SU-DHL-6 (cell line): ENCODE data around the gene BCL2.

Source experiments
- H2AFZ ChIP-seq: fragments of 200-600 bp; sonication (generic); 2 replicates; pipeline ENCODE4 v1.6.1; 2014; ENCODE audit warnings: low read depth, mild to moderate bottlenecking, moderate library complexity, mixed read lengths, antibody characterized with exemption, low read length; ENCODE audit not compliant: severe bottlenecking
- H3F3A ChIP-seq: fragments of 200-600 bp; shearing (Covaris generic); 2 replicates; pipeline ENCODE4 v1.6.0; 2016; ENCODE audit warnings: antibody characterized with exemption, mild to moderate bottlenecking; ENCODE audit not compliant: insufficient read depth
- H3K27ac ChIP-seq: fragments of 200-600 bp; sonication (generic); 2 replicates; pipeline ENCODE4 v1.5.1; 2016; ENCODE audit warnings: low read depth, mild to moderate bottlenecking, low read length, moderate library complexity, mixed read lengths
- H3K27me3 ChIP-seq: fragments of 200-600 bp; sonication (generic), shearing (Covaris generic); 2 replicates; pipeline ENCODE4 v1.6.0; 2014; ENCODE audit warnings: mild to moderate bottlenecking, low read length
- H3K36me3 ChIP-seq: fragments of 200-600 bp; sonication (generic); 2 replicates; pipeline ENCODE4 v1.6.1; 2014; ENCODE audit warnings: mild to moderate bottlenecking, low read length, mixed read lengths
- H3K4me2 ChIP-seq: fragments of 300-600, 200-600 bp; shearing (Covaris generic), sonication (generic); 2 replicates; pipeline ENCODE4 v1.6.0; 2014; ENCODE audit warnings: low read length, low read depth, mild to moderate bottlenecking; ENCODE audit not compliant: poor library complexity, severe bottlenecking
- H3K4me3 ChIP-seq: fragments of 200-600 bp; sonication (generic); 2 replicates; pipeline ENCODE4 v1.5.1; 2014; ENCODE audit warnings: antibody characterized with exemption, low read length, mild to moderate bottlenecking, mixed read lengths; ENCODE audit not compliant: insufficient read depth, poor library complexity, severe bottlenecking
- H3K79me2 ChIP-seq: fragments of 200-600 bp; sonication (generic); 2 replicates; pipeline ENCODE4 v1.6.1; 2014; ENCODE audit warnings: mild to moderate bottlenecking, low read length, moderate library complexity; ENCODE audit not compliant: insufficient read depth
- H3K9ac ChIP-seq: fragments of 200-600 bp; sonication (generic); 2 replicates; pipeline ENCODE4 v1.7.0; 2014; ENCODE audit warnings: mild to moderate bottlenecking, low read length
- H3K9me2 ChIP-seq: fragments of 200-600 bp; sonication (generic); replicated peaks from 2 replicates; pipeline ENCODE4 v1.6.1; 2014; ENCODE audit warnings: low read length; ENCODE audit not compliant: insufficient read depth
- H3K9me3 ChIP-seq: fragments of 200-600 bp; sonication (generic); 2 replicates; pipeline ENCODE4 v1.6.1; 2014; ENCODE audit warnings: low read length, mixed read lengths; ENCODE audit not compliant: insufficient read depth
- H4K20me1 ChIP-seq: fragments of 200-600 bp; sonication (generic); 2 replicates; pipeline ENCODE4 v1.6.1; 2014; ENCODE audit warnings: low read depth, mild to moderate bottlenecking, antibody characterized with exemption, low read length, moderate library complexity, mixed read lengths
- CTCF ChIP-seq: fragments of 200-600 bp; sonication (generic); IDR thresholded peaks from one replicate; pipeline ENCODE4 v1.5.1; 2017; ENCODE audit warnings: antibody characterized with exemption, mild to moderate bottlenecking, low read length, moderate library complexity; ENCODE audit not compliant: insufficient read depth, poor library complexity, severe bottlenecking
- EZH2phosphoT487 ChIP-seq: fragments of 200-600 bp; sonication (generic), shearing (Covaris generic); conservative IDR thresholded peaks from 2 replicates; pipeline ENCODE4 v1.6.1; 2018; ENCODE audit warnings: mild to moderate bottlenecking, antibody characterized with exemption, low read length, moderate library complexity, mixed read lengths

The BCL2 gene

GRCh38 chr18:63105636-63106316, 213.8 kb downstream of the BCL2 start:
- Histone ChIP-seq H2AFZ (no peak overlapping the region), H3K27me3 (no peaks in the 10 kb centered on the region), H3K27ac (no peak overlapping the region), H3K36me3 (no peaks in the 10 kb centered on the region), H4K20me1 (no peaks in the 10 kb centered on the region), H3F3A (no peaks in the 10 kb centered on the region), H3K79me2 (no peaks in the 10 kb centered on the region), H3K9ac (no peak overlapping the region), H3K9me2 (no peaks in the 10 kb centered on the region), H3K9me3 (no peaks in the 10 kb centered on the region), H3K4me2 (no peak overlapping the region), H3K4me3 (no peak overlapping the region)
- TF ChIP-seq EZH2phosphoT487 (no peak), CTCF (no peak)

GRCh38 chr18:63104868-63105267, 214.7 kb downstream of the BCL2 start:
- Histone ChIP-seq H3F3A (no peaks in the 10 kb centered on the region), H3K36me3 (no peaks in the 10 kb centered on the region), H3K4me3 (no peak overlapping the region), H2AFZ (no peak overlapping the region), H3K27ac (no peak overlapping the region), H3K4me2 (no peak overlapping the region), H3K9me3 (no peaks in the 10 kb centered on the region), H3K9ac (no peak overlapping the region), H3K79me2 (no peaks in the 10 kb centered on the region), H4K20me1 (no peaks in the 10 kb centered on the region), H3K27me3 (no peaks in the 10 kb centered on the region), H3K9me2 (no peaks in the 10 kb centered on the region)
- TF ChIP-seq EZH2phosphoT487 = no peak

GRCh38 chr18:63102941-63103744, 216.4 kb downstream of the BCL2 start:
- H3K4me3 ChIP-seq = no peak overlapping the region
- H3K9ac ChIP-seq = no peak overlapping the region
- no peaks in the 10 kb centered on the region for H3K9me2 ChIP-seq
- no peaks in the 10 kb centered on the region for H3F3A ChIP-seq
- H3K27ac ChIP-seq = no peak overlapping the region
- no peaks in the 10 kb centered on the region for H3K9me3 ChIP-seq
- no peaks in the 10 kb centered on the region for H4K20me1 ChIP-seq
- no peak overlapping the region for H2AFZ ChIP-seq
- H3K27me3 ChIP-seq = no peaks in the 10 kb centered on the region
- no peaks in the 10 kb centered on the region for H3K36me3 ChIP-seq
- no peaks in the 10 kb centered on the region for H3K79me2 ChIP-seq
- TF ChIP-seq EZH2phosphoT487 (no peak), CTCF (no peak)
- H3K4me2 ChIP-seq = no peak overlapping the region

GRCh38 chr18:63100630-63101055, 218.9 kb downstream of the BCL2 start:
- Histone ChIP-seq H3K9me2 (no peaks in the 10 kb centered on the region), H3K27me3 (no peaks in the 10 kb centered on the region), H3K27ac (no peak overlapping the region), H3K36me3 (no peaks in the 10 kb centered on the region), H2AFZ (no peak overlapping the region), H3K9me3 (no peaks in the 10 kb centered on the region), H3K79me2 (no peaks in the 10 kb centered on the region), H3K4me2 (no peak overlapping the region), H4K20me1 (no peaks in the 10 kb centered on the region), H3K4me3 (no peak overlapping the region), H3K9ac (no peak overlapping the region), H3F3A (no peaks in the 10 kb centered on the region)
- TF ChIP-seq EZH2phosphoT487 (no peak), CTCF (no peak)
